K562 (cell line): ENCODE measurements around the gene CCL22.

Experiments used
- CTCF ChIP-seq, 3 experiments: IDR thresholded peaks in 2 of 3; conservative IDR thresholded peaks in 1 of 3; 2 replicates each; pipeline ENCODE4 v1.5.1; 2011 to 2012; ENCODE audit warnings: low read length in 3 of 3, mild to moderate bottlenecking in 3 of 3, control low read depth in 2 of 3, improper control_type of control experiment in 1 of 3, inconsistent platforms in 1 of 3, low read depth in 1 of 3, mixed read lengths in 1 of 3, moderate library complexity in 1 of 3; ENCODE audit not compliant: insufficient read depth in 2 of 3
- HDAC6 ChIP-seq: IDR thresholded peaks from 2 replicates; pipeline ENCODE4 v1.6.1; 2012; ENCODE audit warnings: low read depth, mild to moderate bottlenecking, control low read depth, inconsistent platforms, low read length, moderate library complexity
- JUN ChIP-seq, 2 experiments: sonication (generic) in 1 of 2; formaldehyde crosslinking in 1 of 2; IDR thresholded peaks; 2 replicates each; pipeline versions ENCODE4 v1.6.1 to v1.8.0; 2012 to 2022; ENCODE audit warnings: borderline replicate concordance in 2 of 2, mild to moderate bottlenecking in 2 of 2, improper control_type of control experiment in 1 of 2, low read depth in 1 of 2, low read length in 1 of 2, missing genetic modification reagents in 1 of 2
- POLR2A ChIP-seq: fragments of 450-650 bp; conservative IDR thresholded peaks from 2 replicates; pipeline ENCODE4 v1.6.1; 2016
- XRCC5 ChIP-seq: fragments of 200-400 bp; formaldehyde crosslinking; IDR thresholded peaks from 2 replicates; pipeline ENCODE4 v1.6.1; 2017; ENCODE audit warnings: low read depth, mild to moderate bottlenecking, low read length

GRCh38 chr16:57349212-57350031, 9.2 kb upstream of the CCL22 start:
- TF ChIP-seq HDAC6 = no peak
- no peak for TF ChIP-seq CTCF (IDR thresholded peaks at IDR 0.05 in 2 of 3, conservative IDR thresholded peaks at IDR 0.05 in 1 of 3; ENCODE audit: insufficient read depth in 2 of 3, low read depth in 1 of 3, low read length in 3 of 3)
- no peak for TF ChIP-seq XRCC5
- no peak for TF ChIP-seq JUN (IDR thresholded peaks at IDR 0.05; ENCODE audit: borderline replicate concordance, low read depth, low read length)
- TF ChIP-seq JUN (CRISPR knock-in tag; IDR thresholded peaks at IDR 0.05; ENCODE audit: borderline replicate concordance) = no peak
- no peak for TF ChIP-seq POLR2A
